Right atrium auricular region (tissue), 2 donors: ENCODE measurements around the gene CRY1. TPM values are rescaled to one million over a fixed set of nuclear protein-coding genes. Genes with fewer than 3 reads are reported as not detected.
A peak's percentile ranks its signal among the peaks of the same experiment; 100 is the strongest.

Experiments used
- DNase-seq: peaks from one replicate; pipeline ENCODE4 v3.0.0-alpha.2; 2019; ENCODE audit warnings: low spot score
- H3K27ac ChIP-seq, 2 donors: fragments of 200-600 bp; sonication (generic); 1 replicate in 1 of 2; 2 replicates in 1 of 2; pipeline ENCODE4 v1.5.1; 2016 to 2019
- H3K27me3 ChIP-seq, 2 donors: fragments of 200-600 bp; sonication (generic); one replicate each; pipeline versions ENCODE4 v1.5.1 to v1.6.0; 2017 to 2019
- H3K36me3 ChIP-seq: fragments of 200-600 bp; sonication (generic); one replicate; pipeline ENCODE4 v1.5.1; 2016
- H3K4me1 ChIP-seq, 2 donors: fragments of 200-600 bp; sonication (generic); one replicate each; pipeline versions ENCODE4 v1.5.1 to v1.6.0; 2017 to 2019
- H3K4me3 ChIP-seq, 2 donors: fragments of 200-600 bp; sonication (generic); 1 replicate in 1 of 2; 2 replicates in 1 of 2; pipeline ENCODE4 v1.5.1; 2017 to 2019; ENCODE audit warnings: mild to moderate bottlenecking in 1 of 2, moderate library complexity in 1 of 2
- H3K9me3 ChIP-seq, 2 donors: fragments of 200-600 bp; sonication (generic); one replicate each; pipeline ENCODE4 v1.5.1; 2019
- CTCF ChIP-seq, 2 donors: fragments of 200-600 bp; sonication (generic); IDR thresholded peaks; one replicate each; pipeline ENCODE4 v1.5.1; 2019; ENCODE audit warnings: antibody characterized with exemption in 2 of 2
- total RNA-seq, 2 donors: library from RNA; depleted of rRNA; stranded (reverse); fragments of >200 nt; gene quantifications; one replicate each; pipeline ENCODE4 v1.1.0, GENCODE V29; 2016

CRY1 gene
- total RNA-seq, 2 donors from 2014 or later, result 16.2 to 23.7 TPM

- Histone ChIP-seq H3K4me1 (peaks cover 0 to 30% of the 10 kb centered on the region in 2 donors), H3K27ac (peak overlapping the region; percentile 98 to 100), H3K9me3 (peaks cover 0 to 5% of the 10 kb centered on the region in 2 donors), H3K4me3 (peak overlapping the region; percentile 82 to 95), H3K36me3 (no peaks in the 10 kb centered on the region), H3K27me3 (no peaks in the 10 kb centered on the region)
- no peak for DNase-seq
- no peak for TF ChIP-seq CTCF (IDR thresholded peaks at IDR 0.05)
Measured at GRCh38 chr12:107090711-107091110, 2.6 kb downstream of the CRY1 start.

GRCh38 chr12:107088912-107089311 is 4.4 kb downstream of the CRY1 start:
- TF ChIP-seq CTCF (IDR thresholded peaks at IDR 0.05), result no peak
- Histone ChIP-seq H3K36me3 (no peaks in the 10 kb centered on the region), H3K4me1 (peaks cover 0 to 24% of the 10 kb centered on the region in 2 donors), H3K27ac (no peak overlapping the region), H3K4me3 (no peak overlapping the region), H3K9me3 (peaks cover 0 to 5% of the 10 kb centered on the region in 2 donors), H3K27me3 (no peaks in the 10 kb centered on the region)
- no peak for DNase-seq

DNA sequence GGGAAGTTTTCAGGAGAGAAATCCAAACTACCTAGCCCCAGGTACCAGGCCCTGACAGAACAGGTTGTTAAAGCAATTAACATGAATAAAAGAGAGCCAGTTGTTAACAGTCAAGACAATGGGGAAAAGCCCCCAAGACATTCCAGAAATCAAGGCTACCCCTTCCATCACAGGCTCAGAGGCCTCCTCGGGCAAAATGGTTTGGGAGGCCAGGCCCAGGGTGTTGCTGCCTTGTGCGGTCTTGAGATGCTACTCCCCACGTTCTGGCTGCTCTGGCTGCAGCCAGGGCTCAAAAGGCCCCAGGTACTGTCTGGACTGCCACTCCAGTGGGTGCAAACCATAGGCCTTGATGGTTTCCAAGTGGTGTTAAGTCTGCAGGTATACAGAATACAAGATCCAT is 7.0 kb downstream of the CRY1 start:
- Histone ChIP-seq H3K36me3 (no peaks in the 10 kb centered on the region), H3K4me1 (peaks cover 0 to 12% of the 10 kb centered on the region in 2 donors), H3K9me3 (peaks cover 0 to 12% of the 10 kb centered on the region in 2 donors), H3K27me3 (no peaks in the 10 kb centered on the region), H3K27ac (no peak overlapping the region), H3K4me3 (no peak overlapping the region)
- TF ChIP-seq CTCF (IDR thresholded peaks at IDR 0.05), result no peak
- no peak for DNase-seq

DNA sequence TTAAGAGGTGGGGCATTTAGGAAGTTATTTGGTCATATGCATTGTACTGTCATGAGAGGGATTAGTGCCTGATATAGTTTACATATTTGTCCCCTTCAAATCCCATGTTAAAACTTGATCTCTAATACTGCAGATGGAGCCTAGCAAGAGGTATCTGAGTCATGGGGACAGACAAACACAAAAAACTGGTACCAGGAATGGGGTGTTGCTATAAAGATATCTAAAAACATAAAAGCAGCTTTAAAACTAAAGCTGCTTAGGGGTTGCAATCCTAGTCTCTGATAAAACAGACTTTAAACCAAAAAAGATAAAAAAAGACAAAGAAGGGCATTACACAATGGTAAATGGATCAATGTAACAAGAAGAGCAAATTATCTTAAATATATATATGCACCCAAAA is 11.6 kb downstream of the CRY1 start:
- Histone ChIP-seq H3K27ac (no peak overlapping the region), H3K4me1 (peaks cover 0 to 15% of the 10 kb centered on the region in 2 donors), H3K27me3 (no peaks in the 10 kb centered on the region), H3K36me3 (no peaks in the 10 kb centered on the region), H3K4me3 (no peak overlapping the region), H3K9me3 (peaks cover 0 to 7% of the 10 kb centered on the region in 2 donors)
- no peak for TF ChIP-seq CTCF (IDR thresholded peaks at IDR 0.05)
- no peak for DNase-seq

- no peaks in the 10 kb centered on the region for H3K36me3 ChIP-seq
- peaks cover 0 to 7% of the 10 kb centered on the region in 2 donors for H3K9me3 ChIP-seq
- H3K27me3 ChIP-seq, result no peaks in the 10 kb centered on the region
- DNase-seq, result no peak
- no peak for TF ChIP-seq CTCF (IDR thresholded peaks at IDR 0.05)
- peaks cover 0 to 15% of the 10 kb centered on the region in 2 donors for H3K4me1 ChIP-seq
- H3K4me3 ChIP-seq, result no peak overlapping the region
- no peak overlapping the region for H3K27ac ChIP-seq
Measured at GRCh38 chr12:107080299-107080698, 13.1 kb downstream of the CRY1 start.
